HEK293T (cell line): ENCODE results near the gene PDE3B.

Experiments
- CTCF ChIA-PET: fragments of 350-600 bp; formaldehyde crosslinking; extraction: SDS; loops from one replicate; lab custom pipeline; 2021; ENCODE audit warnings: antibody characterized with exemption, inconsistent platforms; lab: Yijun Ruan, JAX
- POLR2A ChIA-PET: fragments of 350-600 bp; formaldehyde crosslinking; extraction: SDS; loops from one replicate; lab custom pipeline; 2020; ENCODE audit warnings: antibody characterized with exemption, inconsistent platforms; lab: Yijun Ruan, JAX
- DNase-seq: peaks from one replicate; pipeline ENCODE4 v3.0.0; 2012; ENCODE audit warnings: mixed read lengths; ENCODE audit errors: extremely low spot score
- ARNT ChIP-seq: fragments of 450-650 bp; IDR thresholded peaks from 2 replicates; pipeline ENCODE4 v1.6.1; 2017; ENCODE audit warnings: mild to moderate bottlenecking
- BHLHE40 ChIP-seq: fragments of 450-650 bp; IDR thresholded peaks from 2 replicates; pipeline ENCODE4 v1.6.1; 2016; ENCODE audit warnings: mild to moderate bottlenecking, moderate library complexity, borderline replicate concordance
- CTBP1 ChIP-seq: fragments of 450-650 bp; IDR thresholded peaks from 2 replicates; pipeline ENCODE4 v1.6.1; 2016; ENCODE audit warnings: borderline replicate concordance
- ELF4 ChIP-seq: fragments of 450-650 bp; IDR thresholded peaks from 2 replicates; pipeline ENCODE4 v1.6.1; 2017; ENCODE audit warnings: antibody characterized with exemption
- FOXA1 ChIP-seq: fragments of 450-650 bp; IDR thresholded peaks from 2 replicates; pipeline ENCODE4 v1.6.1; 2016; ENCODE audit warnings: mild to moderate bottlenecking
- FOXK2 ChIP-seq: fragments of 450-650 bp; IDR thresholded peaks from 2 replicates; pipeline ENCODE4 v1.6.1; 2016; ENCODE audit warnings: mild to moderate bottlenecking
- FOXM1 ChIP-seq: fragments of 450-650 bp; IDR thresholded peaks from 2 replicates; pipeline ENCODE4 v1.6.1; 2017; ENCODE audit warnings: mild to moderate bottlenecking, borderline replicate concordance
- HDGF ChIP-seq: fragments of 450-650 bp; IDR thresholded peaks from 2 replicates; pipeline ENCODE4 v1.6.1; 2017; ENCODE audit warnings: antibody characterized with exemption, borderline replicate concordance
- L3MBTL2 ChIP-seq: fragments of 450-650 bp; conservative IDR thresholded peaks from 2 replicates; pipeline ENCODE4 v1.6.1; 2016; ENCODE audit warnings: mild to moderate bottlenecking
- LEF1 ChIP-seq: fragments of 450-650 bp; IDR thresholded peaks from 2 replicates; pipeline ENCODE4 v1.6.1; 2017; ENCODE audit warnings: mild to moderate bottlenecking, borderline replicate concordance
- NFRKB ChIP-seq: fragments of 450-650 bp; IDR thresholded peaks from 2 replicates; pipeline ENCODE4 v1.6.1; 2016; ENCODE audit warnings: mild to moderate bottlenecking, moderate library complexity
- PKNOX1 ChIP-seq: fragments of 450-650 bp; IDR thresholded peaks from 2 replicates; pipeline ENCODE4 v1.6.1; 2016
- SP1 ChIP-seq: fragments of 450-650 bp; IDR thresholded peaks from 2 replicates; pipeline ENCODE4 v1.6.1; 2017
- SUZ12 ChIP-seq: fragments of 450-650 bp; IDR thresholded peaks from 2 replicates; pipeline ENCODE4 v1.6.1; 2016; ENCODE audit warnings: mild to moderate bottlenecking
- TARDBP ChIP-seq: fragments of 450-650 bp; IDR thresholded peaks from 2 replicates; pipeline ENCODE4 v1.6.1; 2016
- ZNF384 ChIP-seq: fragments of 450-650 bp; IDR thresholded peaks from 2 replicates; pipeline ENCODE4 v1.6.1; 2016

Gene PDE3B

GRCh38 chr11:14898906-14899305 is 255.3 kb downstream of the PDE3B start:
- POLR2A ChIA-PET = interaction anchor here (0.5 kb wide), 1 partner anchor 339 kb away, joined by 3 read pairs; no protein-coding TSS in a partner anchor

GRCh38 chr11:14902650-14903350 is 259.2 kb downstream of the PDE3B start:
- no peak for TF ChIP-seq SP1
- TF ChIP-seq FOXM1 = no peak
- no peak for TF ChIP-seq CTBP1
- no peak for TF ChIP-seq ELF4
- TF ChIP-seq HDGF = no peak
- TF ChIP-seq PKNOX1 = no peak
- TF ChIP-seq L3MBTL2 = no peak
- TF ChIP-seq SUZ12 = no peak
- TF ChIP-seq TARDBP = no peak
- no peak for TF ChIP-seq BHLHE40
- TF ChIP-seq NFRKB = no peak
- TF ChIP-seq FOXA1 = no peak
- no peak for TF ChIP-seq ZNF384
- no peak for TF ChIP-seq ARNT
- no peak for TF ChIP-seq FOXK2
- no peak for TF ChIP-seq LEF1
- CTCF ChIA-PET = interaction anchor here (0.5 to 0.7 kb wide), 2 partner anchors 258 to 381 kb away, joined by 3 to 5 read pairs; no protein-coding TSS in a partner anchor
- POLR2A ChIA-PET = interaction anchor here (1.2 kb wide), 1 partner anchor 11 kb away, joined by 3 read pairs; the partner anchor contains the start of gene CYP2R1
- no peak for DNase-seq

More at GRCh38 chr11:14898906-14899305, 255.3 kb downstream of the PDE3B start:
- DNase-seq = no peak
- CTCF ChIA-PET = interaction anchor here (1.7 kb wide), 1 partner anchor 9 kb away, joined by 8 read pairs; no protein-coding TSS in a partner anchor
- TF ChIP-seq CTBP1 (no peak), TARDBP (no peak), NFRKB (no peak), BHLHE40 (no peak), PKNOX1 (no peak), L3MBTL2 (no peak), SP1 (no peak), SUZ12 (no peak), ELF4 (no peak), LEF1 (no peak), FOXA1 (no peak), FOXM1 (no peak), ARNT (no peak), HDGF (no peak)

GRCh38 chr11:14904745-14905103 is 261.1 kb downstream of the PDE3B start:
- no peak for DNase-seq
- no peak for TF ChIP-seq BHLHE40
- TF ChIP-seq TARDBP = no peak
- TF ChIP-seq FOXA1 = no peak
- TF ChIP-seq SUZ12 = no peak
- TF ChIP-seq PKNOX1 = no peak
- TF ChIP-seq L3MBTL2 = no peak
- TF ChIP-seq HDGF = no peak
- no peak for TF ChIP-seq FOXM1
- no peak for TF ChIP-seq CTBP1
- no peak for TF ChIP-seq LEF1
- TF ChIP-seq FOXK2 = no peak
- no peak for TF ChIP-seq NFRKB
- no peak for TF ChIP-seq ZNF384
- no peak for TF ChIP-seq SP1
- TF ChIP-seq ELF4 = no peak
- TF ChIP-seq ARNT = no peak
- CTCF ChIA-PET = no interaction called here
- POLR2A ChIA-PET = no interaction called here

GRCh38 chr11:14905104-14906033 is 261.8 kb downstream of the PDE3B start:
- no peak for DNase-seq
- CTCF ChIA-PET = no interaction called here

More at GRCh38 chr11:14905104-14906033, 261.8 kb downstream of the PDE3B start:
- TF ChIP-seq CTBP1 (no peak), FOXM1 (no peak), FOXA1 (no peak), NFRKB (no peak), ELF4 (no peak), SP1 (no peak), FOXK2 (no peak), PKNOX1 (no peak)
- POLR2A ChIA-PET = no interaction called here
